Heart left ventricle (tissue), 16 donors: Measurements from ENCODE around the gene SULT1C2. TPM values are rescaled to one million over a fixed set of nuclear protein-coding genes. Genes with fewer than 3 reads are reported as not detected.

ENCODE experiments used
- ATAC-seq, 4 donors: fragments of 200-7000 bp; cut with Tn5 transposase; one replicate each; pipeline ENCODE4 v1.9.1; 2020 to 2022; ENCODE audit warnings: moderate library complexity in 4 of 4, mild to moderate bottlenecking in 3 of 4, moderate number of reproducible peaks in 1 of 4
- DNase-seq, 5 donors: peaks; one replicate each; pipeline ENCODE4 v3.0.0-alpha.2; 2020
- H3K27ac ChIP-seq, 12 donors: fragments of 200-600 bp; sonication (generic) in 4 of 12; one replicate each; pipeline versions ENCODE4 v1.5.0 to v1.8.0; 2016 to 2022; ENCODE audit warnings: mild to moderate bottlenecking in 2 of 12
- H3K27me3 ChIP-seq, 9 donors: fragments of 200-600 bp; sonication (generic) in 2 of 9; one replicate each; pipeline versions ENCODE4 v1.5.1 to v1.8.0; 2016 to 2022; ENCODE audit warnings: mild to moderate bottlenecking in 3 of 9
- H3K36me3 ChIP-seq, 9 donors: fragments of 200-600 bp; sonication (generic) in 2 of 9; one replicate each; pipeline versions ENCODE4 v1.5.0 to v1.8.0; 2018 to 2022; ENCODE audit warnings: mild to moderate bottlenecking in 2 of 9
- H3K4me1 ChIP-seq, 12 donors: fragments of 200-600 bp; sonication (generic) in 4 of 12; one replicate each; pipeline versions ENCODE4 v1.5.0 to v1.8.0; 2016 to 2022; ENCODE audit warnings: mild to moderate bottlenecking in 3 of 12
- H3K4me3 ChIP-seq, 12 donors: fragments of 200-600 bp; sonication (generic) in 4 of 12; one replicate each; pipeline versions ENCODE4 v1.5.0 to v1.8.0; 2017 to 2022; ENCODE audit warnings: mild to moderate bottlenecking in 9 of 12, moderate library complexity in 4 of 12
- H3K9me3 ChIP-seq, 12 donors: fragments of 200-600 bp; sonication (generic) in 4 of 12; one replicate each; pipeline versions ENCODE4 v1.5.0 to v1.8.0; 2016 to 2022; ENCODE audit warnings: mild to moderate bottlenecking in 1 of 12
- POLR2A ChIP-seq, 2 donors: fragments of 450-650 bp; IDR thresholded peaks; one replicate each; pipeline ENCODE4 v1.6.1; 2017; ENCODE audit warnings: antibody characterized with exemption in 2 of 2, mild to moderate bottlenecking in 2 of 2, moderate library complexity in 2 of 2
- WGBS, 4 donors: extraction: QIAGEN DNeasy Blood & Tissue Kit in 2 of 4; methylation state at CpG; one replicate each; pipeline versions ENCODE4 v1.1.5 to v1.1.7; 2013 to 2018; 5-methylcytosine and 5-hydroxymethylcytosine counted together
- intact Hi-C, 10 donors: fragments of 100-400 bp; cut with DNase I; formaldehyde crosslinking; loops; one replicate each; pipeline versions ENCODE4 v1.11.1 to v1.14.2; 2022
- polyA plus RNA-seq, 2 donors: library from polyadenylated mRNA; stranded (reverse); fragments of 200-250 nt; gene quantifications; one replicate each; pipeline ENCODE4 v1.2.3, GENCODE V29; 2013
- total RNA-seq, 9 donors: library from RNA; depleted of rRNA in 2 of 9; stranded (reverse); fragments of >200 nt in 2 of 9; fragmentation: NEBNext Ultra II Directional in 3 of 9; extraction: Animal tissue kit (Norgen Biotek cat#: 25700) in 3 of 9; gene quantifications; one replicate each; pipeline versions ENCODE4 v1.1.0 to v1.2.4, GENCODE V29; 2016 to 2023
- TF ChIP-seq, protein P1 (sequence below), 12 donors: fragments of 200-600 bp; sonication (generic) in 4 of 12; IDR thresholded peaks; one replicate each; pipeline versions ENCODE4 v1.5.0 to v1.8.0; 2018 to 2022; ENCODE audit warnings: antibody characterized with exemption in 12 of 12, mild to moderate bottlenecking in 5 of 12
- donor health status: ischemic (EF 13 %, LVEDD 7.1; RV severe dilation, severe dysfunction).
- donor health status: healthy with polysubstance abuse.
- donor health status: DM: no; HTN: yes; CAD: no.
- donor health status: DM: no; HTN: no; CAD: no.
- donor health status: ischemic (EF 25% LVEDD 6.9; RV normal size, moderate dysfunction).
- donor health status: ischemic (EF 25% LVEDD 5.7; RV mildly dilated, moderate dysfunction).
- donor health status: healthy.
- donor health status: DM: yes; HTN: yes; CAD: no.
- donor health status: ischemic (EF 35%, LVEDD 5.7; RV mildly dilated, moderate dysfunction).
- donor health status: nonischemic (EF 11% LVEDD 7.7; RV severe dilation, severe dysfunction).
- donor health status: DM: yes; HTN: yes; CAD: no.
- donor health status: PGD.
- donor health status: ischemic (EF 29% LVEDD 5.4; RV normal size, mild dysfunction).
- donor health status: nonischemic (EF 23%, LVEDD 6.1; RV moderate dilation, normal function).

Gene SULT1C2
- total and polyA plus RNA-seq, 11 donors: 0.16 to 2.9 (median 0.77) TPM; not detected in 3

DNA sequence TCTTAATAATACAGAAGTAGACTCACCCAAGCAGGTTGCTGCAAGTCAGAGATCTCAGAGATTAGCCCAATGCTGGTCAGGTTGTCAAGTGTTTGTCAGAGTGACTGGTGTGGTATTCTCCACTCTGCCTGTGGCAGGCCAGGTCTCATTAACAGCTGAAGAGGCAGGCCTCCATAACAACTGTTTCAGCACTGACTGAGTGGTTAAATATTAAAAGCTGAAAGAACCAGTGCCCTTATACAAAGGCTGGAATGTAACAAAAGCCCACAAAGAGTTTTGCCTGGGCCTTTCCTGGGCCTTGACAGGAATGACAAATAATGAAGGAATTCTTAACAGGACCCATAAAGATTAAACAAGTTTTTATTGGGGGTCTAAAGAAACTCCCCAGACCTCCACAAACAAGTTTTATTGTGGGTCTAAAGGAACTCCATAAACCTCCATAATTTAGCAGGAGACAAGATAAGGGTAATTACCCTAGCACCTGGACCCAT lies 26.8 kb downstream of the SULT1C2 start:
- no peak for TF ChIP-seq POLR2A (IDR thresholded peaks at IDR 0.05)
- TF ChIP-seq, protein P1, sequence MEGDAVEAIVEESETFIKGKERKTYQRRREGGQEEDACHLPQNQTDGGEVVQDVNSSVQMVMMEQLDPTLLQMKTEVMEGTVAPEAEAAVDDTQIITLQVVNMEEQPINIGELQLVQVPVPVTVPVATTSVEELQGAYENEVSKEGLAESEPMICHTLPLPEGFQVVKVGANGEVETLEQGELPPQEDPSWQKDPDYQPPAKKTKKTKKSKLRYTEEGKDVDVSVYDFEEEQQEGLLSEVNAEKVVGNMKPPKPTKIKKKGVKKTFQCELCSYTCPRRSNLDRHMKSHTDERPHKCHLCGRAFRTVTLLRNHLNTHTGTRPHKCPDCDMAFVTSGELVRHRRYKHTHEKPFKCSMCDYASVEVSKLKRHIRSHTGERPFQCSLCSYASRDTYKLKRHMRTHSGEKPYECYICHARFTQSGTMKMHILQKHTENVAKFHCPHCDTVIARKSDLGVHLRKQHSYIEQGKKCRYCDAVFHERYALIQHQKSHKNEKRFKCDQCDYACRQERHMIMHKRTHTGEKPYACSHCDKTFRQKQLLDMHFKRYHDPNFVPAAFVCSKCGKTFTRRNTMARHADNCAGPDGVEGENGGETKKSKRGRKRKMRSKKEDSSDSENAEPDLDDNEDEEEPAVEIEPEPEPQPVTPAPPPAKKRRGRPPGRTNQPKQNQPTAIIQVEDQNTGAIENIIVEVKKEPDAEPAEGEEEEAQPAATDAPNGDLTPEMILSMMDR (IDR thresholded peaks at IDR 0.05): no peak
- peaks cover 0 to 5% (median 0%) of the 10 kb centered on the region in 12 donors for H3K4me1 ChIP-seq
- no peaks in the 10 kb centered on the region for H3K27me3 ChIP-seq
- no peaks in the 10 kb centered on the region for H3K36me3 ChIP-seq
- no peak for DNase-seq
- ATAC-seq: no peak
- intact Hi-C loops: no loop called here
- no peak overlapping the region for H3K27ac ChIP-seq
- no peak overlapping the region for H3K4me3 ChIP-seq
- no peaks in the 10 kb centered on the region for H3K9me3 ChIP-seq

DNA sequence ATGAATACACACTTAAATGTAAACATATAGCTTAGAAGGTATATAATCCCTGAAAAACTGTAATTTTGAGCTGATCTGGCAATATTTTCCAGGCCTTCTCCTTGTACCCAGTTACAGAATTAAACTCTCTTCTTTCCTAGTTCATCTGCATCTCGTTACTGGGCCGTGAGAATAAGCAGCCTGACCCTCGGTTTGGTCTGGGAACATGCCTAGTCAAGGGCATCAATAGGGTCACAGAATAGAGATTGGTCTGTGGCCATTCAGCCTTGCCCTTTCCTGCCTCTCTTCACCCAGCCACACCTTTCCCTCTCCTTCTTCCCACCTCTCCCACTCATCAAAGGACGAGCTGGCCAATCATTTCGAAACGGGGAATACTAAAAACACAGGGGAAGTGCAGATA lies 27.3 kb downstream of the SULT1C2 start:
- Histone ChIP-seq H3K27me3 (no peaks in the 10 kb centered on the region), H3K4me1 (peaks cover 0 to 5% (median 0%) of the 10 kb centered on the region in 12 donors), H3K4me3 (no peak overlapping the region), H3K9me3 (no peaks in the 10 kb centered on the region), H3K36me3 (no peaks in the 10 kb centered on the region), H3K27ac (no peak overlapping the region)
- ATAC-seq: no peak
- WGBS, 4 donors: 54 to 63% (median 57%) methylated on average over 6 of the region's 6 CpGs
- DNase-seq: no peak
- TF ChIP-seq POLR2A (IDR thresholded peaks at IDR 0.05): no peak
- TF ChIP-seq, protein P1 (IDR thresholded peaks at IDR 0.05): no peak
- intact Hi-C loops: no loop called here

DNA sequence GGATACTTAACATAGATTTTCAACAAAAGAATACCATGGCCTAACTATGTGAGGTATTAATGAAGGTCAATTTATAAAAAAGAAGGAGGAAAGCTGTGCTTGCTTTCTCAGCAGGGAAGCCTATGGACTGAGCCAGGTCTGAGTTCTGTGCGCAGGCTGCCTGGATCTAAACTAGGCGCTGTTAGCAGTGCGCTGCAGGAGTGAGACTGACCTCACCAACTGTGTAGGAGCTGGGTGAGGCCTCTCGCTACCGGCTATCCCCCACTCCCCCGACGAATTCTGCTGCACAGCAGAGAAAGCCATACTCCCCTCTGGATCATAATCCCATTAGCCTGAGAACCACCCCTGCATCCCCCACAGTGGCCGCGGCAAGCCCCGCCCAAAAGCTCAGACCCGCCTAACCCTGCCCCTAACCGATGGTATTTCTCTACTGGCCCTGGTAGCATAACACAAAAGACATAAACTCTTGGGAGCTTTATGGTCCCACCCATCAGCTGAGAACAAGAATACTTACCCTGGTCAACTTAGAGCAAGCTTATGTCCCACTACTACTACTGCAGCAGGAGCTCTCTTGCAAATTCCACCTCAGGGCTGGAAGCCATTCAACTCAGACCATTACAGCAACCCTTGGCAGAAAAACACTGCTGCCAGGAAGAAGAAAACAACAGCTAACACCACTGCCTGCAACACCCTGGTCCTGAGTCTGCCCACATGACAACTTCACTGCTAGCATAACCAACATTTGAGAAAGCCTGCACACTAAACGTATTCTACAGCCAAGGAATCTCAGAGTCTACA lies 28.0 kb downstream of the SULT1C2 start:
- DNase-seq (no peak), ATAC-seq (no peak)
- intact Hi-C loops: no loop called here
- 45 to 60% (median 55%) methylated on average over 13 of the region's 13 CpGs for WGBS, 4 donors
- Histone ChIP-seq H3K27me3 (no peaks in the 10 kb centered on the region), H3K36me3 (no peaks in the 10 kb centered on the region), H3K4me3 (no peak overlapping the region), H3K27ac (no peak overlapping the region), H3K9me3 (no peaks in the 10 kb centered on the region), H3K4me1 (peaks cover 0 to 5% (median 0%) of the 10 kb centered on the region in 12 donors)
- no peak for TF ChIP-seq POLR2A (IDR thresholded peaks at IDR 0.05)
- TF ChIP-seq, protein P1 (IDR thresholded peaks at IDR 0.05): no peak

DNA sequence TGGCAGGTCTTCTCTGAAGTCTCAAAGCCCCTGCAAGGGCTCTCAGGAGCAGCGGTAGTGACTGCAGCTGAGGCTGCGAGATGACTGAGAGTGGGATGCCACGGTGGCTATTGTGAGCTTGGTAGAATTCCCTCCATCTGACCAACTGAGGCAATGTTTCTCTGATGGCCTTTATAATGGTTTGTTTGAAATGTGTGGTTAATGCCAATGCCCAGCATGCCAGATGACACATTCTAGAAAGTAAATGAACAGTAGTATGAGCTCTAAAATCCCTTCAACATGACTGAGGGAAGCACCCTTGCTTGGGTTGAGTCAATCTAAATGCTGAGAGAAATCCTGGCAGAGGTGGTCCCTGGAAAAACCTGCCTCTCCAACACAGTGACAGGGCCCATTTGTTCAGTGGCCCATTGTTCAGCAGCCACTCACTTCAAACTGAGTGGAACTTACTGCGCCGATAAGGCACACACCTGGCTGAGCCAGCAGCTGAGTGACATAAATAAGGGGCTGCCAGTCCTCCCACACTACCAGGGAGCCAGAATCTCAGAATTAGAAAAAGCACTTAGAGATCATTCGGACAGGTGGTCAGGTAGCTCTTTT lies 31.7 kb downstream of the SULT1C2 start:
- H3K4me3 ChIP-seq: no peak overlapping the region
- intact Hi-C loops: no loop called here
- TF ChIP-seq POLR2A (IDR thresholded peaks at IDR 0.05): no peak
- TF ChIP-seq, protein P1 (IDR thresholded peaks at IDR 0.05): no peak
- no peak overlapping the region for H3K27ac ChIP-seq
- no peak for ATAC-seq
- peaks cover 0 to 5% (median 0%) of the 10 kb centered on the region in 12 donors for H3K4me1 ChIP-seq
- WGBS, 4 donors: 72 to 94% (median 88%) methylated on average over 6 of the region's 6 CpGs
- no peaks in the 10 kb centered on the region for H3K27me3 ChIP-seq
- DNase-seq: no peak
- no peaks in the 10 kb centered on the region for H3K36me3 ChIP-seq
- H3K9me3 ChIP-seq: no peaks in the 10 kb centered on the region
